ENCODE data around the gene PRKAR2A.

The PRKAR2A gene

GRCh38 chr3:48859206-48859605, 11.5 kb upstream of the PRKAR2A start:
- Histone ChIP-seq H3K27me3 (ENCODE audit: control insufficient read depth, insufficient read depth, low read length) (no peaks in the 10 kb centered on the region), H3K4me3 (ENCODE audit: low read depth, low read length) (no peak overlapping the region), H3K36me3 (ENCODE audit: control insufficient read depth, insufficient read depth, low read length) (no peaks in the 10 kb centered on the region), H3K4me1 (ENCODE audit: control insufficient read depth, insufficient read depth, low read length) (no peaks in the 10 kb centered on the region), H3K9ac (ENCODE audit: low read depth, low read length) (no peak overlapping the region), H3K27ac (ENCODE audit: low read depth, low read length) (no peak overlapping the region), H3K9me3 (ENCODE audit: control insufficient read depth, insufficient read depth, low read length) (no peaks in the 10 kb centered on the region)

DNA sequence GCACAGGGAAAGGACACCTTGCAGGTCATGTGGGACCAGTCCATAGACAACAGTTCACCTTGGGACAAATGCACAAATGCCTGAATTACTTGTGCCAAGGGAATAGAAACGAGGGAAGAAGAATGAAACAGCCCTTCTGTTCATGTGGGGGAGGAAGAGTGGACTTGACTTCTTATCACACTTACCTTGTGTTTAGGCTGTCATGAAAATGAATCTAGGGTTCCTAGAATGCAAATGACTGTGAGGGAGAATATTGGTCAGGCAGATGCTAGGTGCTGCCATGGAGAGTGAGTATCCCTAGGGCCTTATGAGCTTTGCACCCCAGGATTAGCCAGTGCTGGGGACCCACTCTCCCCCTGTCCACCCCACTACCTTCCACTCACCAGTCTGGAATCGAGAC, 11.0 kb upstream of the PRKAR2A start:
- no peak overlapping the region for H3K9ac ChIP-seq (ENCODE audit: low read depth, low read length)
- no peaks in the 10 kb centered on the region for H3K9me3 ChIP-seq (ENCODE audit: control insufficient read depth, insufficient read depth, low read length)
- no peak overlapping the region for H3K4me3 ChIP-seq (ENCODE audit: low read depth, low read length)
- no peaks in the 10 kb centered on the region for H3K27me3 ChIP-seq (ENCODE audit: control insufficient read depth, insufficient read depth, low read length)
- no peak overlapping the region for H3K27ac ChIP-seq (ENCODE audit: low read depth, low read length)
- H3K4me1 ChIP-seq (ENCODE audit: control insufficient read depth, insufficient read depth, low read length) = no peaks in the 10 kb centered on the region
- no peaks in the 10 kb centered on the region for H3K36me3 ChIP-seq (ENCODE audit: control insufficient read depth, insufficient read depth, low read length)

GRCh38 chr3:48857641-48858040, 10.0 kb upstream of the PRKAR2A start:
- no peak overlapping the region for H3K27ac ChIP-seq (ENCODE audit: low read depth, low read length)
- H3K4me1 ChIP-seq (ENCODE audit: control insufficient read depth, insufficient read depth, low read length) = no peaks in the 10 kb centered on the region
- no peak overlapping the region for H3K9ac ChIP-seq (ENCODE audit: low read depth, low read length)
- no peaks in the 10 kb centered on the region for H3K36me3 ChIP-seq (ENCODE audit: control insufficient read depth, insufficient read depth, low read length)
- no peaks in the 10 kb centered on the region for H3K27me3 ChIP-seq (ENCODE audit: control insufficient read depth, insufficient read depth, low read length)
- H3K9me3 ChIP-seq (ENCODE audit: control insufficient read depth, insufficient read depth, low read length) = no peaks in the 10 kb centered on the region
- no peak overlapping the region for H3K4me3 ChIP-seq (ENCODE audit: low read depth, low read length)

GRCh38 chr3:48856469-48856868, 8.8 kb upstream of the PRKAR2A start:
- H3K4me1 ChIP-seq (ENCODE audit: control insufficient read depth, insufficient read depth, low read length) = no peaks in the 10 kb centered on the region
- H3K27me3 ChIP-seq (ENCODE audit: control insufficient read depth, insufficient read depth, low read length) = no peaks in the 10 kb centered on the region
- no peaks in the 10 kb centered on the region for H3K9me3 ChIP-seq (ENCODE audit: control insufficient read depth, insufficient read depth, low read length)
- no peak overlapping the region for H3K4me3 ChIP-seq (ENCODE audit: low read depth, low read length)
- H3K36me3 ChIP-seq (ENCODE audit: control insufficient read depth, insufficient read depth, low read length) = no peaks in the 10 kb centered on the region
- no peak overlapping the region for H3K27ac ChIP-seq (ENCODE audit: low read depth, low read length)
- no peak overlapping the region for H3K9ac ChIP-seq (ENCODE audit: low read depth, low read length)

- H3K27me3 ChIP-seq (ENCODE audit: control insufficient read depth, insufficient read depth, low read length) = no peaks in the 10 kb centered on the region
- H3K9me3 ChIP-seq (ENCODE audit: control insufficient read depth, insufficient read depth, low read length) = no peaks in the 10 kb centered on the region
- no peak overlapping the region for H3K27ac ChIP-seq (ENCODE audit: low read depth, low read length)
- H3K9ac ChIP-seq (ENCODE audit: low read depth, low read length) = no peak overlapping the region
- no peaks in the 10 kb centered on the region for H3K4me1 ChIP-seq (ENCODE audit: control insufficient read depth, insufficient read depth, low read length)
- H3K4me3 ChIP-seq (ENCODE audit: low read depth, low read length) = no peak overlapping the region
- no peaks in the 10 kb centered on the region for H3K36me3 ChIP-seq (ENCODE audit: control insufficient read depth, insufficient read depth, low read length)
Observed at GRCh38 chr3:48855681-48856447, 8.2 kb upstream of the PRKAR2A start.

GRCh38 chr3:48852151-48852550, 4.5 kb upstream of the PRKAR2A start:
- no peak overlapping the region for H3K4me3 ChIP-seq (ENCODE audit: low read depth, low read length)
- no peaks in the 10 kb centered on the region for H3K27me3 ChIP-seq (ENCODE audit: control insufficient read depth, insufficient read depth, low read length)
- H3K27ac ChIP-seq (ENCODE audit: low read depth, low read length) = no peak overlapping the region

GRCh38 chr3:48851407-48851806, 3.7 kb upstream of the PRKAR2A start:
- Histone ChIP-seq H3K27me3 (ENCODE audit: control insufficient read depth, insufficient read depth, low read length) (peaks cover 3% of the 10 kb centered on the region; the same call in 1 of the 2 replicates), H3K9me3 (ENCODE audit: control insufficient read depth, insufficient read depth, low read length) (no peaks in the 10 kb centered on the region), H3K27ac (ENCODE audit: low read depth, low read length) (no peak overlapping the region), H3K4me1 (ENCODE audit: control insufficient read depth, insufficient read depth, low read length) (no peaks in the 10 kb centered on the region), H3K36me3 (ENCODE audit: control insufficient read depth, insufficient read depth, low read length) (no peaks in the 10 kb centered on the region), H3K4me3 (ENCODE audit: low read depth, low read length) (no peak overlapping the region), H3K9ac (ENCODE audit: low read depth, low read length) (no peak overlapping the region)

More at GRCh38 chr3:48852151-48852550, 4.5 kb upstream of the PRKAR2A start:
- H3K9ac ChIP-seq (ENCODE audit: low read depth, low read length) = no peak overlapping the region
- H3K36me3 ChIP-seq (ENCODE audit: control insufficient read depth, insufficient read depth, low read length) = no peaks in the 10 kb centered on the region
- no peaks in the 10 kb centered on the region for H3K4me1 ChIP-seq (ENCODE audit: control insufficient read depth, insufficient read depth, low read length)
- no peaks in the 10 kb centered on the region for H3K9me3 ChIP-seq (ENCODE audit: control insufficient read depth, insufficient read depth, low read length)

GRCh38 chr3:48848816-48849515, 1.3 kb upstream of the PRKAR2A start:
- no peaks in the 10 kb centered on the region for H3K36me3 ChIP-seq (ENCODE audit: control insufficient read depth, insufficient read depth, low read length)
- H3K9me3 ChIP-seq (ENCODE audit: control insufficient read depth, insufficient read depth, low read length) = no peaks in the 10 kb centered on the region
- H3K27ac ChIP-seq (ENCODE audit: low read depth, low read length) = no peak overlapping the region
- peaks cover 3% of the 10 kb centered on the region; the same call in 1 of the 2 replicates for H3K27me3 ChIP-seq (ENCODE audit: control insufficient read depth, insufficient read depth, low read length)
- H3K9ac ChIP-seq (ENCODE audit: low read depth, low read length) = no peak overlapping the region
- no peaks in the 10 kb centered on the region for H3K4me1 ChIP-seq (ENCODE audit: control insufficient read depth, insufficient read depth, low read length)
- H3K4me3 ChIP-seq (ENCODE audit: low read depth, low read length) = no peak overlapping the region

DNA sequence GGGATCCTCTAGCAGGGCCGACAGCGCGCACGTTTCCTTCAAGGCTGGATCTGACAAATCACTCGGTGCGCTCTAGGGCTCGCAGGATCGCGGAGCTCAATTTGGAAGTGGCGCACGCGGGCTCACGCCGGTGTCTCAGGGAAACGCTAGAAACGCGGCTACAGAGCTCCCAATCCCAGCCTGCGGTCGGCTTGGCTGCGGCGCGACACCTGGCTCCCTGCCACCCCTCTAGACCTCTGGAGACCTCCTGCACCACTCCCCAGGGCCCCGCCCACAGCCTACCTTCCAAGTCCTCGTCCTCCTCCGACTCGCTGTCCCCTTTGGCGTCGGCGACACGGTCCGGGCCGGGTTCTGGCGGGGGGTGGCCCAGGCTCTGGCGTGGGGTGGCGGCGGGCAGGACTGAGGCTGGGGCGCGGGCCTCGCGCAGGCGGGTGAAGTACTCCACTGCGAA, 596 bp downstream of the PRKAR2A start:
- no peak overlapping the region for H3K27ac ChIP-seq (ENCODE audit: low read depth, low read length)
- H3K27me3 ChIP-seq (ENCODE audit: control insufficient read depth, insufficient read depth, low read length) = peaks cover 3% of the 10 kb centered on the region; the same call in 1 of the 2 replicates
- H3K4me1 ChIP-seq (ENCODE audit: control insufficient read depth, insufficient read depth, low read length) = no peaks in the 10 kb centered on the region
- peak overlapping the region; percentile 69 for H3K4me3 ChIP-seq (ENCODE audit: low read depth, low read length)
- H3K9ac ChIP-seq (ENCODE audit: low read depth, low read length) = no peak overlapping the region
- H3K9me3 ChIP-seq (ENCODE audit: control insufficient read depth, insufficient read depth, low read length) = no peaks in the 10 kb centered on the region
- no peaks in the 10 kb centered on the region for H3K36me3 ChIP-seq (ENCODE audit: control insufficient read depth, insufficient read depth, low read length)

DNA sequence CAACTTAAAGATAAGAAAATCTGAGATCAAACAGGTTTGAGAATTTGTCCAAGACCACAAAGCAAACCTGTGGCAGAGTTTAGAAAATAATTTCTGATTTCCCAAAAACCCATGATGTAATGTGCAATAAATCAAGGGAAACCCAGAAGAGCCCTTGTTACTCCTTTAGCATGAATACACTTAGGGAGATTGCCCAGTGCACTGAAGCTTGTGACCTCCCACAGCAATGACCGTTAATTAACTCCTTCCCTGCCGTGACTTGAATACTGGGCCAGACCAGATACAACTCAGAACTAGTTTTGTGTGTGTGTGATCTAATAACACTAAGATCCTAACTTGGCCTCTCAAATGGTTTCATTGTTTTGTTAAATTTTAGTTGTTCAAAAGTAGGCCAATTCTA, 2.5 kb downstream of the PRKAR2A start:
- Histone ChIP-seq H3K4me3 (ENCODE audit: low read depth, low read length) (no peak overlapping the region), H3K9me3 (ENCODE audit: control insufficient read depth, insufficient read depth, low read length) (no peaks in the 10 kb centered on the region), H3K27ac (ENCODE audit: low read depth, low read length) (no peak overlapping the region)

DNA sequence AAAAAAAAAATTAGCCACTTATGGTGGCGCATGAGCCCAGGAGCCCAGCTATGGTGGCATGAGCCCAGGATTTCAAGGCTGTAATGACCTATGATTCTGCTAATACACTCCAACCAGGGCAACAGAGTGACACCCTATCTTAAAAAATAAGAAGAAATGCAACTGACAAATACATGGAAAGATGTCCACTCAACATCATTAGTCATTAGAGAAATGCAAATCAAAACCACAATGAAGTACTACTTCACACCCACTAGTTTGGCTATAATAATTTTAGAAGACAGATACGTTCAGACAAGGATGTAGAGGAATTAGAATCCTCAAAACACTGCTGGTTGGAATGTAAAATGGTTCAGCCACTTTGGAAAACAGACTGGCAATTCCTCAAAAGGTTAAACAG, 10.5 kb downstream of the PRKAR2A start:
- no peak overlapping the region for H3K27ac ChIP-seq (ENCODE audit: low read depth, low read length)
- no peaks in the 10 kb centered on the region for H3K36me3 ChIP-seq (ENCODE audit: control insufficient read depth, insufficient read depth, low read length)
- no peak overlapping the region for H3K4me3 ChIP-seq (ENCODE audit: low read depth, low read length)
- no peaks in the 10 kb centered on the region for H3K9me3 ChIP-seq (ENCODE audit: control insufficient read depth, insufficient read depth, low read length)
- H3K9ac ChIP-seq (ENCODE audit: low read depth, low read length) = no peak overlapping the region
- H3K27me3 ChIP-seq (ENCODE audit: control insufficient read depth, insufficient read depth, low read length) = no peaks in the 10 kb centered on the region
- 0 out of 2 replicates have a peak, but pooled peaks cover 2% of the 10 kb centered on the region for H3K4me1 ChIP-seq (ENCODE audit: control insufficient read depth, insufficient read depth, low read length)

More for the DNA sequence above, 2.5 kb downstream of the PRKAR2A start:
- H3K9ac ChIP-seq (ENCODE audit: low read depth, low read length) = no peak overlapping the region
- H3K27me3 ChIP-seq (ENCODE audit: control insufficient read depth, insufficient read depth, low read length) = peaks cover 3% of the 10 kb centered on the region; the same call in 1 of the 2 replicates
- H3K36me3 ChIP-seq (ENCODE audit: control insufficient read depth, insufficient read depth, low read length) = no peaks in the 10 kb centered on the region
- no peaks in the 10 kb centered on the region for H3K4me1 ChIP-seq (ENCODE audit: control insufficient read depth, insufficient read depth, low read length)

Data from HUES48 (cell line).